Posterior cingulate gyrus (tissue), 11 donors: ENCODE measurements around the gene ACAN.

ENCODE experiments used
- DNase-seq, 10 donors: peaks; one replicate each; pipeline versions ENCODE4 v3.0.0 to v3.0.0-alpha.2; 2020 to 2021; ENCODE audit warnings: mixed read lengths in 3 of 10
- intact Hi-C: fragments of 100-400 bp; cut with DNase I; formaldehyde crosslinking; loops from one replicate; pipeline ENCODE4 v1.15.1; 2023

ACAN gene

DNA sequence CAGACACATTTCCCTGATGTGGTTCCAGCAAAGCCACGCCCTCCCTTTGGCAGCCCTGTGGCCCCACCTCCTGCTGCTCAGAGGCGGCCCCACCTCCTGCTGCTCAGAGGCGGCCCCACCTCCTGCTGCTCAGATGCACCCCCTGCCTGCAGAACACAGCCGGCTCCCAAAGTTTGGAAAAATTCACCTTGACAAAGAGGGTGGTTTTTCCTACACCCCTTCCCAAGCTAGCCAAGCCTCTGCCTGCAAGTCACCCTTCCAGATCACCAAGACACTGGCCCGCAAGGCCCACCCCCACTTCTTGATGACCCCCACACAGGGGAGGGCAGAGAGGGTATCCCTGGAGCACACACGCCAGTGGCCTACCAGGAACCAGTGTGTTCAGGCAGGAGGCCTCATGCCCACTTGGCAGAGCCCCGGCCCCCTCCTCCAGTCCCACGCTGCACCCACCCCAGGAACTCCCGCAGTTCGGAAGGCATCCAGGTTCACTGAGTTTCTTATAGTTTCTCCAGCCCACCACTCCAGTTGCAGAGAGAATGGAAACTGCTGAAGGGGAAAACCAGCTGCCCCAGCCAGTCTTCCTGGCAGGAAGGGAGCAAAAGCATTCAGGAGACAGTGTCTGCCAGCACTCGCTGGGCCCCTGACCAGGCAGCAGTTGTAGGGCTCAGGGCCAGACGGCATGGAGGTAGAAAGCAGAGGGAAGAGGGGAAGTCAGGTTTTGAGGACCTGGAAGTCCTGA is 94.4 kb downstream of the ACAN start:
- DNase-seq, result peak in 9 of 10 donors; percentile 19 to 97 (median 72)
- intact Hi-C loops, result no loop called here

GRCh38 chr15:88898736-88899135 is 95.5 kb downstream of the ACAN start:
- intact Hi-C loops, result no loop called here
- DNase-seq, result peak in 1 of 10 donors; percentile 52

DNA sequence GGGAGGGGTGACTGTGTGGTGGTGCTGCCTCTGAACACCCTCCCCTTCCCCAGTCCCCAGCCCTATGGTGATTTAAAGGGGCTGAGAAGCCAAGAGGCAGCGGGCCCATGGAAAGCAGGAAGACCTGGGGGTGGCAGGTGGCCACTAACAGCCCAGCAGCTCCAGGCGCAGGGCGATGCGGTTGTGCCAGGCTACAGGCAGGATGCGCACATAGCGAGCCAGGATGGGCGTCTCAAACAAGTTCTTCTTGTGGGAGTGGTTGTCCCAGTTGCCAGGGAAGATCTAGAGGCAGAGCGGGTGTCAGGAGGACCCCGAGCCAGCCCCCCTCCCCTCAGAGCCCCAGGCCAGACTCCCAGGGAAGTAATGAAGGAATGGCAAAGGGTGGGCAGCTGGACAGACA is 96.0 kb downstream of the ACAN start:
- DNase-seq, result peak in 1 of 10 donors; percentile 48
- intact Hi-C loops, result no loop called here

- intact Hi-C loops, result loop anchor here (5.0 kb wide), 1 partner anchor 277 kb away; no protein-coding TSS in a partner anchor
These were observed 97.2 kb downstream of the ACAN start for GRCh38 chr15:88900309-88900981.

GRCh38 chr15:88900982-88901418 is 97.8 kb downstream of the ACAN start:
- intact Hi-C loops, result loop anchor here (5.0 kb wide), 1 partner anchor 276 kb away; no protein-coding TSS in a partner anchor
- DNase-seq, result no peak

More at GRCh38 chr15:88900309-88900981, 97.2 kb downstream of the ACAN start:
- peak in 1 of 10 donors; percentile 74 for DNase-seq

- intact Hi-C loops, result loop anchor here (5.0 kb wide), 1 partner anchor 276 kb away; no protein-coding TSS in a partner anchor
These were observed 98.4 kb downstream of the ACAN start for GRCh38 chr15:88901508-88902220.

GRCh38 chr15:88902221-88902835 is 99.1 kb downstream of the ACAN start:
- intact Hi-C loops, result loop anchor here (5.0 kb wide), 1 partner anchor 275 kb away; no protein-coding TSS in a partner anchor
- DNase-seq, result peak in 3 of 10 donors; percentile 16 to 35 (median 29)

More at GRCh38 chr15:88901508-88902220, 98.4 kb downstream of the ACAN start:
- peak in 3 of 10 donors; percentile 17 to 48 (median 17) for DNase-seq

- peak in 2 of 10 donors; percentile 32 to 38 for DNase-seq
- intact Hi-C loops, result loop anchor here (5.0 kb wide), 1 partner anchor 274 kb away; no protein-coding TSS in a partner anchor
These were observed 99.6 kb downstream of the ACAN start for GRCh38 chr15:88902846-88903245.

DNA sequence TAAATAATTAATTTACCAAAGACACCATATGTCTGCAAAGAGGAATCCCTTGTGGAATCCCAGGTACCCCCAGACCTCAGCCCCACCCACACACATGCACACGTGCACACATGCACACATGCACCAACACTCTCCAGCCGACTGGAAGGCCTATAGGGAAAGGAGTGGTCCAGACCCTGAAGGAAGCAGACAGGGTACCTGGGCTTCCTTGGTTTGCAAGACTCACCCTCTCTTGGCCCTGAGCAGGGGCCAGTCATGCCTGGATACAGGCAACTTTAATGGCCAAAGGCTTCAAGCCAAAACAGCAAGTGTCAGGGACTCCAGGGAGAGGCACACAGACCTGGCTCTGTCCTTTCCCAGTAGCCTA is 101.0 kb downstream of the ACAN start:
- DNase-seq, result peak in 2 of 10 donors; percentile 8 to 55
- intact Hi-C loops, result loop anchor here (2.0 to 5.0 kb wide), 4 partner anchors 47 to 273 kb away; no protein-coding TSS in a partner anchor

- peak; percentile 74 to 97 (median 90) for DNase-seq
- intact Hi-C loops, result loop anchor here (2.0 to 5.0 kb wide), 4 partner anchors 46 to 273 kb away; no protein-coding TSS in a partner anchor
These were observed 101.5 kb downstream of the ACAN start for GRCh38 chr15:88904624-88905327.

- intact Hi-C loops, result loop anchor here (2.0 kb wide), 3 partner anchors 45 to 111 kb away; no protein-coding TSS in a partner anchor
- DNase-seq, result peak in 1 of 10 donors; percentile 37
These were observed 102.3 kb downstream of the ACAN start for GRCh38 chr15:88905576-88905975.

DNA sequence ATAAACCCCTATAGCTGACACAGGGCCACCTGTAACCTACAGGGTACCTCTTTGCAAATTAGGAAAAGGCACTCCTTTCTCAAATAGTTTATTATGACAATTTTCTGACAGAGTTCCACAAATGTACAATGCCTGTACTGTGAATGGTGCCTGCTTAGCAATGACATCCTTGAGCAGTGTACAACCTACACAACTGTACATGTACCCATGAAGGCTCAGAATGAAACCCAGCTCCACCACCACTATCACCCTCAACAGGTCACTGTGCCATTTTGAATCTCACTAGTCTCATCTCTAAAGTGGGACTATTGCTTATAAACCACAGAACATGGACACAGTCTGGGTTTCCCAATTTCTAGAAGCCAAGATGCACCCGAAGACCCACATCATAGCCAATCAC is 102.9 kb downstream of the ACAN start:
- no peak for DNase-seq
- intact Hi-C loops, result no loop called here

DNA sequence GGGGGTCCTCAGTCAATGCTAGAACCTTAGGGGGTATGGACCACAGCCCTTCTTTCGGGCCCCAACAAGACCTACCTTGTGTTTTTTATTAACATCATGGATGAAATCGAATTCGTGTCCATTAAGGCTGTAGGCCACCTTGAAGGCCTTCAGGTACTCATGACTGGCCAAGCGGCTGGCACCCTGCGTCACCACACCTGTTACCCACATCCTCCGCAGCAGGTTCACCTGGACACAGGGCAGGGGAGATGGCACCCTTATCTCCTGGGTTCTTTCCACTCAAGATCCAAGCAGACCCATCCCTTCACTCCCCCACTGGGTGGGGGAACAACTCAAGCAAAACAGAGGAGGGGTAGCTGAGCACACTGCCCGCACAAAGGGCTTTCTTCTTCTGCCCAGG is 103.3 kb downstream of the ACAN start:
- DNase-seq, result peak in 1 of 10 donors; percentile 61
- intact Hi-C loops, result no loop called here

DNA sequence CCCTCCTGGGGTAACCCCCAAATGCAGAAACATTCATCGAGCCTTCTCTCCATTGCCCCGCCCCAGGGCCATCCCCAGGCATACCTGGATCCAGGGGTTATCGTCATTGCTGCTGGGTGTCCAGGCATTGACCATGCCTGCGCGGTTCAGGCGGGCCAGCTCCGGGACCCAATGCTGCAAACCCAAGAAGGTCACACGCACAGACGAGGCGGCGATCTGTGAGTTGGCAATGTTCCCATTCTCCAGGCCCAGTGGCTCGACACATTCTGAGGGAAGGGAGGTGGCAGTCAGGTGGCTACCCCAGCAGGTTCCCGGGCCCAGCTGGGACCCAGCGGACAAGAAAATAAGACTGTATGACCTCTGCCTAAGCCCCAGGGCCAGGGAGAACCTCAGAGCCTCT is 103.9 kb downstream of the ACAN start:
- peak in 1 of 10 donors; percentile 71 for DNase-seq
- intact Hi-C loops, result no loop called here

GRCh38 chr15:88908123-88908522 is 104.9 kb downstream of the ACAN start:
- peak in 1 of 10 donors; percentile 26 for DNase-seq
- intact Hi-C loops, result no loop called here

- DNase-seq, result peak in 1 of 10 donors; percentile 57
- intact Hi-C loops, result no loop called here
These were observed 105.7 kb downstream of the ACAN start for GRCh38 chr15:88908697-88909621.

DNA sequence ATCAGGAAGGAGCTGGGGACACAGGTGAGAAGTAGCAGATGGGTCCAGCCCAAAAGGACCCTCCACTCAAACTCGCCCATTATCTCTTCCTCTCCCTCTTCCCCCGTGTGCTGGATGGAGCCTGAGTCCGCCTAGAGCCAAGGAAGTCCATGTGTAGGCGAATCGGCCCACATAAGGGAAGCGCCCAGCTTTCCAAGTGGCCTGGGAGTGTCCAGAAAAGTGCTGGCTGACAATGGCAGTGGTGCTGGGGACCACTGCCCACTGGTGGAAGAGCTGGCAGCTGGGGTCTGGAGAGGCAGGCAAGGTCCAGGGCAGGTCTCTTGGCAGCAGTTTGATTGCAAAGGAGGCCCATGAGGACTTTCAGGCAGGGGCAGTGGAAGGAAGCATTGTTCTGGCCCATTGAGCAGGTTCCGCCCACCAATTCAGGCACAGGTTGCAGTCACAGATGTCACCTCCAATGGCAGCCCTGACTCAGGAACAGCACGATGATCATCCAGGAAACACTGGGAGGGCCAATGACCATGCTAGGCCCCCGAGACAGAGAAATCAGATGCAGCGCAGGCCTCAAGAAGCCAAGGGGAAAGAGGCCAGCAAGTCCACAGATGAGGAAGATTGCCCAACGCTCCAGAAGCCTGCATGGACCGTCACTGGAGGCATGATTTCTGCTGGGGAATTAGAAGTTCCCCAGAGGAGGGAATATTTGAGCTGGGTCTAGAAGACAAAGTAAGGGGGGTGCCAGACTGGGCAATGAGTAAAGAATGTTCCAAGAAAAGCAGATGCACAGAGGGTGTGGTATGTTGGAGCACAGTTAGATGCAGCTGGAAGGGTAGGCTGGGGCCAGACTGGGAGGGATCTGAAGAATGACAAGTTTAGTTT is 107.0 kb downstream of the ACAN start:
- DNase-seq, result peak in 1 of 10 donors; percentile 50
- intact Hi-C loops, result no loop called here
